Measurements from ENCODE around the gene RPL32.

GRCh38 chr3:12884186-12884680 lies 42.9 kb upstream of the RPL32 start:
- TF ChIP-seq CTCF (IDR thresholded peaks at IDR 0.05) = no peak
- no peak for TF ChIP-seq POLR2A (IDR thresholded peaks at IDR 0.05)

Data from adrenal gland (tissue), 5 donors.